ENCODE data around the gene ULK2. TPM values are rescaled to one million over a fixed set of nuclear protein-coding genes. Genes with fewer than 3 reads are reported as not detected.

Gene ULK2
- total RNA-seq, 2 experiments from 2014 or later = 6.8 TPM; not detected in 1

- Histone ChIP-seq H3K4me1 (ENCODE audit: insufficient read depth, low read length, poor library complexity, severe bottlenecking) (no peaks in the 10 kb centered on the region), H4K20me1 (ENCODE audit: insufficient read depth, low read length) (no peaks in the 10 kb centered on the region), H3K4me2 (ENCODE audit: low read length) (no peak overlapping the region), H3K36me3 (ENCODE audit: insufficient read depth, low read length) (no peaks in the 10 kb centered on the region), H3K4me3 (ENCODE audit: low read depth, low read length, poor library complexity, severe bottlenecking) (no peak overlapping the region), H2AFZ (ENCODE audit: low read length) (no peak overlapping the region), H3K27ac (ENCODE audit: low read depth, low read length, poor library complexity, severe bottlenecking) (no peak overlapping the region), H3K9me3 (ENCODE audit: low read length) (no peaks in the 10 kb centered on the region), H3K9me2 (ENCODE audit: insufficient read depth, low read length) (no peaks in the 10 kb centered on the region), H3K79me2 (ENCODE audit: insufficient read depth, low read depth, low read length) (no peaks in the 10 kb centered on the region)
- TF ChIP-seq CTCF (conservative IDR thresholded peaks at IDR 0.05; ENCODE audit: low read length) (no peak), EZH2phosphoT487 (IDR thresholded peaks at IDR 0.05; ENCODE audit: borderline replicate concordance, low read depth, low read length) (no peak)
- ChIA-PET CTCF (ENCODE audit: unreplicated experiment) (no interaction called here), POLR2A (no interaction called here)
- DNase-seq (ENCODE audit: low spot score) = no peak
- intact Hi-C loops (cut with micrococcal nuclease; ENCODE audit: unreplicated experiment) = no loop called here
- no TSS peak for BruUV-seq (replicated peaks)
Measured at GRCh38 chr17:19748807-19749193, 118.9 kb downstream of the ULK2 start.

- no peaks in the 10 kb centered on the region for H3K36me3 ChIP-seq (ENCODE audit: insufficient read depth, low read length)
- H3K79me2 ChIP-seq (ENCODE audit: insufficient read depth, low read depth, low read length) = no peaks in the 10 kb centered on the region
- H3K9me2 ChIP-seq (ENCODE audit: insufficient read depth, low read length) = no peaks in the 10 kb centered on the region
- ChIA-PET CTCF (ENCODE audit: unreplicated experiment) (interaction anchor here (0.6 kb wide), 1 partner anchor 293 kb away, joined by 4 read pairs; no protein-coding TSS in a partner anchor), POLR2A (no interaction called here)
- no peak within 1 kb of the TSS for H3K4me3 ChIP-seq (ENCODE audit: low read depth, low read length, poor library complexity, severe bottlenecking)
- no peaks in the 10 kb centered on the region for H3K9me3 ChIP-seq (ENCODE audit: low read length)
- no peaks in the 10 kb centered on the region for H3K4me1 ChIP-seq (ENCODE audit: insufficient read depth, low read length, poor library complexity, severe bottlenecking)
- H2AFZ ChIP-seq (ENCODE audit: low read length) = no peak within 1 kb of the TSS
- no peak within 1 kb of the TSS for H3K4me2 ChIP-seq (ENCODE audit: low read length)
- DNase-seq (ENCODE audit: low spot score) = no peak
- no TSS peak for BruUV-seq (replicated peaks)
- intact Hi-C loops (cut with micrococcal nuclease; ENCODE audit: unreplicated experiment) = no loop called here
- H3K27ac ChIP-seq (ENCODE audit: low read depth, low read length, poor library complexity, severe bottlenecking) = no peak within 1 kb of the TSS
- H4K20me1 ChIP-seq (ENCODE audit: insufficient read depth, low read length) = no peaks in the 10 kb centered on the region
- TF ChIP-seq CTCF (conservative IDR thresholded peaks at IDR 0.05; ENCODE audit: low read length) = no peak
- TF ChIP-seq EZH2phosphoT487 (IDR thresholded peaks at IDR 0.05; ENCODE audit: borderline replicate concordance, low read depth, low read length) = no peak
Measured at GRCh38 chr17:19747829-19748806, 119.6 kb downstream of the ULK2 start, which contains the start of gene ALDH3A1. ALDH3A1 (minus strand) TSS chr17:19748298; CDS start chr17:19745129, 3,169 bp downstream.

Data from OCI-LY7 (cell line).